ENCODE data around the gene TMEM9B. TPM values are rescaled to one million over a fixed set of nuclear protein-coding genes. Genes with fewer than 3 reads are reported as not detected.

Gene TMEM9B
- polyA plus RNA-seq, 1 donor from 2014 or later = 63.1 TPM

DNA sequence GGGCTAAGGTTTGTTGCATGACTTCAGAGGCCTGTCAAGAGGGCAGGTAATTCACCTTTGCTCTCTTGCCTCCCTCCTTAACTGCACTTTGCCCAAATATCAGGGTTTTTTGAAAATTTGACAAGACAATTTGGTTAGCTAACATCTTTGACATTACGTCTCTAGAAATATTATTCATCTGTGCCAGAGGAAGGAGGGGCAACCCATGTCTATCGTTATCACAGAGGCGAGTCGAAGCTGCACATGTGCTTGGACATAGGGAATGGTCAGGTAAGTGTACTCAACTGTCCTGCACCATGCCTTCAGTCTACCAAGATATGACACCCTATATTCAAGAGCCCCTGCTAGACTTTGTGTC is 49.6 kb downstream of the TMEM9B start:
- Histone ChIP-seq H2AFZ (ENCODE audit: low read depth, low read length) (no peak overlapping the region), H3K9me3 (ENCODE audit: low read length) (no peaks in the 10 kb centered on the region), H3F3A (ENCODE audit: insufficient read depth, low read length, poor library complexity, severe bottlenecking) (no peaks in the 10 kb centered on the region), H3K36me3 (ENCODE audit: insufficient read depth, low read length) (peaks cover 4% of the 10 kb centered on the region), H3K27me3 (ENCODE audit: insufficient read depth, low read depth, low read length) (no peaks in the 10 kb centered on the region), H3K9me2 (ENCODE audit: insufficient read depth, low read length) (no peaks in the 10 kb centered on the region), H4K20me1 (ENCODE audit: insufficient read depth) (no peaks in the 10 kb centered on the region), H3K9ac (ENCODE audit: low read length) (no peak overlapping the region), H3K4me3 (ENCODE audit: low read length) (peak overlapping the region; percentile 46), H3K79me2 (replicated peaks; ENCODE audit: insufficient read depth, low read length) (peaks cover 12% of the 10 kb centered on the region), H3K27ac (ENCODE audit: low read length) (no peak overlapping the region), H3K4me2 (ENCODE audit: low read length) (no peak overlapping the region)
- TF ChIP-seq, protein P1, sequence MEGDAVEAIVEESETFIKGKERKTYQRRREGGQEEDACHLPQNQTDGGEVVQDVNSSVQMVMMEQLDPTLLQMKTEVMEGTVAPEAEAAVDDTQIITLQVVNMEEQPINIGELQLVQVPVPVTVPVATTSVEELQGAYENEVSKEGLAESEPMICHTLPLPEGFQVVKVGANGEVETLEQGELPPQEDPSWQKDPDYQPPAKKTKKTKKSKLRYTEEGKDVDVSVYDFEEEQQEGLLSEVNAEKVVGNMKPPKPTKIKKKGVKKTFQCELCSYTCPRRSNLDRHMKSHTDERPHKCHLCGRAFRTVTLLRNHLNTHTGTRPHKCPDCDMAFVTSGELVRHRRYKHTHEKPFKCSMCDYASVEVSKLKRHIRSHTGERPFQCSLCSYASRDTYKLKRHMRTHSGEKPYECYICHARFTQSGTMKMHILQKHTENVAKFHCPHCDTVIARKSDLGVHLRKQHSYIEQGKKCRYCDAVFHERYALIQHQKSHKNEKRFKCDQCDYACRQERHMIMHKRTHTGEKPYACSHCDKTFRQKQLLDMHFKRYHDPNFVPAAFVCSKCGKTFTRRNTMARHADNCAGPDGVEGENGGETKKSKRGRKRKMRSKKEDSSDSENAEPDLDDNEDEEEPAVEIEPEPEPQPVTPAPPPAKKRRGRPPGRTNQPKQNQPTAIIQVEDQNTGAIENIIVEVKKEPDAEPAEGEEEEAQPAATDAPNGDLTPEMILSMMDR (IDR thresholded peaks at IDR 0.05; ENCODE audit: poor library complexity, severe bottlenecking) = no peak
- peak; percentile 55 for TF ChIP-seq SMC3 (conservative IDR thresholded peaks at IDR 0.05; ENCODE audit: poor library complexity)

GRCh38 chr11:8913961-8914660 is 50.1 kb downstream of the TMEM9B start:
- H3K27ac ChIP-seq (ENCODE audit: low read length) = no peak overlapping the region
- H3F3A ChIP-seq (ENCODE audit: insufficient read depth, low read length, poor library complexity, severe bottlenecking) = no peaks in the 10 kb centered on the region
- H4K20me1 ChIP-seq (ENCODE audit: insufficient read depth) = no peaks in the 10 kb centered on the region
- H3K9me2 ChIP-seq (ENCODE audit: insufficient read depth, low read length) = no peaks in the 10 kb centered on the region
- H2AFZ ChIP-seq (ENCODE audit: low read depth, low read length) = no peak overlapping the region
- H3K27me3 ChIP-seq (ENCODE audit: insufficient read depth, low read depth, low read length) = no peaks in the 10 kb centered on the region
- H3K79me2 ChIP-seq (replicated peaks; ENCODE audit: insufficient read depth, low read length) = peaks cover 12% of the 10 kb centered on the region
- no peaks in the 10 kb centered on the region for H3K9me3 ChIP-seq (ENCODE audit: low read length)
- TF ChIP-seq SMC3 (conservative IDR thresholded peaks at IDR 0.05; ENCODE audit: poor library complexity) (peak; percentile 85), EZH2 (IDR thresholded peaks at IDR 0.05; ENCODE audit: borderline replicate concordance, insufficient read depth, low read length, poor library complexity, severe bottlenecking) (no peak), MXI1 (conservative IDR thresholded peaks at IDR 0.05; ENCODE audit: poor library complexity, severe bottlenecking) (peak; percentile 22), RAD21 (conservative IDR thresholded peaks at IDR 0.05) (peak; percentile 85)
- TF ChIP-seq, protein P1 (IDR thresholded peaks at IDR 0.05; ENCODE audit: poor library complexity, severe bottlenecking) = peak; percentile 82
- H3K36me3 ChIP-seq (ENCODE audit: insufficient read depth, low read length) = peaks cover 4% of the 10 kb centered on the region
- H3K4me2 ChIP-seq (ENCODE audit: low read length) = peak overlapping the region; percentile 40
- no peak overlapping the region for H3K9ac ChIP-seq (ENCODE audit: low read length)
- H3K4me3 ChIP-seq (ENCODE audit: low read length) = peak overlapping the region; percentile 46

GRCh38 chr11:8911029-8911823 is 53.0 kb downstream of the TMEM9B start, which contains the start of gene AKIP1:
Gene AKIP1, plus strand, starts transcription at chr11:8911189. Its CDS starts 261 bp downstream, at chr11:8911450.
- peak; percentile 90 for TF ChIP-seq POLR2AphosphoS5 (IDR thresholded peaks at IDR 0.05)
- TF ChIP-seq EZH2 (IDR thresholded peaks at IDR 0.05; ENCODE audit: borderline replicate concordance, insufficient read depth, low read length, poor library complexity, severe bottlenecking) = no peak
- TF ChIP-seq REST (IDR thresholded peaks at IDR 0.05; ENCODE audit: borderline replicate concordance) = peak; percentile 14
- peak; percentile 38 for TF ChIP-seq TAF1 (IDR thresholded peaks at IDR 0.05; ENCODE audit: low read depth)
- TF ChIP-seq RAD21 (conservative IDR thresholded peaks at IDR 0.05) = no peak
- TF ChIP-seq SMC3 (conservative IDR thresholded peaks at IDR 0.05; ENCODE audit: poor library complexity) = peak; percentile 42
- TF ChIP-seq, protein P1 (IDR thresholded peaks at IDR 0.05; ENCODE audit: poor library complexity, severe bottlenecking) = no peak
- TF ChIP-seq EP300 (conservative IDR thresholded peaks at IDR 0.05; ENCODE audit: poor library complexity, severe bottlenecking) = peak; percentile 26
- peak; percentile 66 for TF ChIP-seq MXI1 (conservative IDR thresholded peaks at IDR 0.05; ENCODE audit: poor library complexity, severe bottlenecking)
- H3K4me3 ChIP-seq (ENCODE audit: low read length) = peak within 1 kb of the TSS; percentile 98
- H2AFZ ChIP-seq (ENCODE audit: low read depth, low read length) = peak within 1 kb of the TSS; percentile 98
- peaks cover 12% of the 10 kb centered on the region for H3K79me2 ChIP-seq (replicated peaks; ENCODE audit: insufficient read depth, low read length)
- peak within 1 kb of the TSS; percentile 39 for H3K4me2 ChIP-seq (ENCODE audit: low read length)
- no peaks in the 10 kb centered on the region for H3K27me3 ChIP-seq (ENCODE audit: insufficient read depth, low read depth, low read length)
- H3K36me3 ChIP-seq (ENCODE audit: insufficient read depth, low read length) = no peaks in the 10 kb centered on the region
- peak within 1 kb of the TSS; percentile 96 for H3K9ac ChIP-seq (ENCODE audit: low read length)
- peak within 1 kb of the TSS; percentile 94 for H3K27ac ChIP-seq (ENCODE audit: low read length)
- no peaks in the 10 kb centered on the region for H4K20me1 ChIP-seq (ENCODE audit: insufficient read depth)
- H3K9me2 ChIP-seq (ENCODE audit: insufficient read depth, low read length) = no peaks in the 10 kb centered on the region
- H3K9me3 ChIP-seq (ENCODE audit: low read length) = no peaks in the 10 kb centered on the region
- H3F3A ChIP-seq (ENCODE audit: insufficient read depth, low read length, poor library complexity, severe bottlenecking) = no peaks in the 10 kb centered on the region
